CD14-positive monocyte (primary cell): ENCODE results near the gene PLA2G2C. TPM values are rescaled to one million over a fixed set of nuclear protein-coding genes. Genes with fewer than 3 reads are reported as not detected.

Source experiments
- DNase-seq, 3 donors: peaks; one replicate each; pipeline ENCODE4 v3.0.0-alpha.2; 2011 to 2022
- H2AFZ ChIP-seq: 2 replicates; pipeline ENCODE4 v1.6.0; 2012; ENCODE audit warnings: mild to moderate bottlenecking, low read depth, low read length, inconsistent platforms; ENCODE audit not compliant: insufficient read depth, poor library complexity, severe bottlenecking
- H3K27ac ChIP-seq, 2 donors: 1 replicate in 1 of 2; 2 replicates in 1 of 2; pipeline ENCODE4 v1.5.1; 2012 to 2013; ENCODE audit warnings: low read length in 2 of 2, control low read depth in 1 of 2, inconsistent platforms in 1 of 2, low read depth in 1 of 2, mild to moderate bottlenecking in 1 of 2
- H3K27me3 ChIP-seq, 2 donors: one replicate each; pipeline versions ENCODE4 v1.6.0 to v1.6.1; 2011 to 2013; ENCODE audit warnings: low read length in 2 of 2; ENCODE audit not compliant: control insufficient read depth in 2 of 2, insufficient read depth in 2 of 2
- H3K36me3 ChIP-seq, 2 donors: replicated peaks in 1 of 2; 1 replicate in 1 of 2; 2 replicates in 1 of 2; pipeline versions ENCODE4 v1.5.1 to v1.6.1; 2012 to 2013; ENCODE audit warnings: low read length in 2 of 2, control low read depth in 1 of 2, inconsistent platforms in 1 of 2, mild to moderate bottlenecking in 1 of 2; ENCODE audit not compliant: insufficient read depth in 2 of 2, control insufficient read depth in 1 of 2
- H3K4me1 ChIP-seq, 2 donors: 1 replicate in 1 of 2; 2 replicates in 1 of 2; pipeline versions ENCODE4 v1.5.1 to v1.6.1; 2012 to 2013; ENCODE audit warnings: low read length in 2 of 2, control low read depth in 1 of 2, inconsistent platforms in 1 of 2, mild to moderate bottlenecking in 1 of 2, moderate library complexity in 1 of 2; ENCODE audit not compliant: insufficient read depth in 2 of 2, control insufficient read depth in 1 of 2
- H3K4me2 ChIP-seq: replicated peaks from 2 replicates; pipeline ENCODE3; 2012; ENCODE audit warnings: low read length, moderate library complexity, mild to moderate bottlenecking; ENCODE audit not compliant: poor library complexity, severe bottlenecking; ENCODE audit errors: extremely low read depth
- H3K4me3 ChIP-seq, 3 experiments: fragments of 200-600 bp in 1 of 3; sonication (generic) in 1 of 3; replicated peaks in 1 of 3; 1 replicate in 2 of 3; 2 replicates in 1 of 3; pipeline ENCODE4 v1.5.1; 2011 to 2013; ENCODE audit warnings: low read length in 3 of 3, mild to moderate bottlenecking in 3 of 3, control low read depth in 2 of 3, low read depth in 2 of 3, inconsistent platforms in 1 of 3, moderate library complexity in 1 of 3
- H3K79me2 ChIP-seq: 2 replicates; pipeline ENCODE4 v1.6.0; 2012; ENCODE audit warnings: mild to moderate bottlenecking, control low read depth, inconsistent platforms, low read length, moderate library complexity; ENCODE audit not compliant: insufficient read depth
- H3K9ac ChIP-seq: 2 replicates; pipeline ENCODE4 v1.6.0; 2017; ENCODE audit warnings: low read length, mild to moderate bottlenecking; ENCODE audit not compliant: insufficient read depth, poor library complexity, severe bottlenecking
- H3K9me3 ChIP-seq, 2 donors: replicated peaks in 1 of 2; 1 replicate in 1 of 2; 2 replicates in 1 of 2; pipeline versions ENCODE4 v1.5.1 to v1.6.1; 2012 to 2013; ENCODE audit warnings: low read length in 2 of 2, control low read depth in 1 of 2; ENCODE audit not compliant: control insufficient read depth in 1 of 2, insufficient read depth in 1 of 2
- H4K20me1 ChIP-seq: 2 replicates; pipeline ENCODE4 v1.6.0; 2012; ENCODE audit warnings: mild to moderate bottlenecking, low read length, control low read depth, moderate library complexity; ENCODE audit not compliant: insufficient read depth
- H3K27ac Mint-ChIP-seq, 7 donors: one replicate each; pipeline ENCODE4 v1.8.0; 2020; ENCODE audit warnings: mild to moderate bottlenecking in 7 of 7, mixed read lengths in 7 of 7, moderate library complexity in 6 of 7, inconsistent platforms in 2 of 7
- H3K27me3 Mint-ChIP-seq, 3 donors: one replicate each; pipeline ENCODE4 v1.8.0; 2021 to 2022; ENCODE audit warnings: low read depth in 3 of 3, mild to moderate bottlenecking in 3 of 3, mixed read lengths in 3 of 3, moderate library complexity in 3 of 3, inconsistent platforms in 1 of 3
- H3K36me3 Mint-ChIP-seq, 2 donors: one replicate each; pipeline ENCODE4 v1.8.0; 2020; ENCODE audit warnings: mixed read lengths in 2 of 2, inconsistent platforms in 1 of 2, mild to moderate bottlenecking in 1 of 2
- H3K4me1 Mint-ChIP-seq: one replicate; pipeline ENCODE4 v1.8.0; 2020; ENCODE audit warnings: mild to moderate bottlenecking, mixed read lengths
- H3K4me3 Mint-ChIP-seq, 2 donors: one replicate each; pipeline ENCODE4 v1.8.0; 2020; ENCODE audit warnings: mild to moderate bottlenecking in 2 of 2, mixed read lengths in 2 of 2, moderate library complexity in 1 of 2
- H3K9me3 Mint-ChIP-seq, 7 donors: one replicate each; pipeline ENCODE4 v1.8.0; 2020 to 2022; ENCODE audit warnings: mixed read lengths in 7 of 7, mild to moderate bottlenecking in 6 of 7, moderate library complexity in 6 of 7, inconsistent platforms in 2 of 7
- CTCF ChIP-seq: fragments of 200-600 bp; IDR thresholded peaks from one replicate; pipeline ENCODE4 v1.8.0; 2022; ENCODE audit warnings: antibody characterized with exemption, mild to moderate bottlenecking
- WGBS: methylation state at CpG from one replicate; pipeline ENCODE4 v1.1.5; 2013; ENCODE audit warnings: missing lambda C conversion rate; ENCODE audit not compliant: insufficient coverage; 5-methylcytosine and 5-hydroxymethylcytosine counted together
- intact Hi-C, 2 donors: fragments of 100-400 bp; cut with micrococcal nuclease; formaldehyde crosslinking; loops; one replicate each; pipeline versions ENCODE4 v1.15.0 to v1.15.1; 2023
- polyA plus RNA-seq, 3 donors: library from polyadenylated mRNA; depleted of rRNA in 1 of 3; unstranded in 2 of 3; stranded (reverse) in 1 of 3; fragments of 300-500 nt in 2 of 3; fragments of >200 nt in 1 of 3; fragmentation: Illumina TruSeq in 2 of 3; gene quantifications; 1 replicate in 2 of 3; 2 replicates in 1 of 3; pipeline ENCODE4 v1.2.3, GENCODE V29; 2012 to 2021

Gene PLA2G2C
- polyA plus RNA-seq, 3 donors, result 0.07 to 0.40 TPM; not detected in 1

- Mint-ChIP-seq H3K27me3 (peaks cover 24 to 45% (median 24%) of the 10 kb centered on the region in 3 donors), H3K4me1 (peaks cover 5% of the 10 kb centered on the region), H3K27ac (no peak overlapping the region), H3K36me3 (no peaks in the 10 kb centered on the region), H3K9me3 (peaks cover 0 to 4% (median 0%) of the 10 kb centered on the region in 7 donors), H3K4me3 (peak overlapping the region in 1 of 2 donors; percentile 67)
- H3K27me3 ChIP-seq, result peaks cover 19 to 21% of the 10 kb centered on the region in 2 donors
- H4K20me1 ChIP-seq, result no peaks in the 10 kb centered on the region
- intact Hi-C loops, result loop anchor here (5.0 kb wide), 1 partner anchor 279 kb away; no protein-coding TSS in a partner anchor
- no peaks in the 10 kb centered on the region for H3K9me3 ChIP-seq
- 1% methylated on average over 19 of the region's 21 CpGs for whole genome bisulfite sequencing
- H3K27ac ChIP-seq, result no peak overlapping the region
- H3K36me3 ChIP-seq, result no peaks in the 10 kb centered on the region
- no peaks in the 10 kb centered on the region for H3K4me1 ChIP-seq
- TF ChIP-seq CTCF, result peak; percentile 85
- peak; percentile 7 to 41 (median 17) for DNase-seq
- no peak overlapping the region for H3K4me2 ChIP-seq
- peak overlapping the region; percentile 54 for H2AFZ ChIP-seq
- no peaks in the 10 kb centered on the region for H3K79me2 ChIP-seq
- H3K9ac ChIP-seq, result no peak overlapping the region
- H3K4me3 ChIP-seq, result no peak overlapping the region
These were observed 26.5 kb upstream of the PLA2G2C start for GRCh38 chr1:20212685-20213331.

GRCh38 chr1:20212085-20212684 is 25.9 kb upstream of the PLA2G2C start:
- intact Hi-C loops, result loop anchor here (5.0 kb wide), 1 partner anchor 280 kb away; no protein-coding TSS in a partner anchor
- Histone ChIP-seq H3K9ac (no peak overlapping the region), H3K4me3 (no peak overlapping the region), H3K9me3 (no peaks in the 10 kb centered on the region), H3K79me2 (no peaks in the 10 kb centered on the region), H3K27me3 (peaks cover 19 to 21% of the 10 kb centered on the region in 2 donors), H3K4me2 (no peak overlapping the region), H4K20me1 (no peaks in the 10 kb centered on the region), H2AFZ (no peak overlapping the region), H3K27ac (no peak overlapping the region), H3K4me1 (no peaks in the 10 kb centered on the region), H3K36me3 (no peaks in the 10 kb centered on the region)
- Mint-ChIP-seq H3K36me3 (no peaks in the 10 kb centered on the region), H3K4me3 (no peak overlapping the region), H3K27ac (no peak overlapping the region), H3K9me3 (peaks cover 0 to 4% (median 0%) of the 10 kb centered on the region in 7 donors), H3K27me3 (peaks cover 23 to 45% (median 24%) of the 10 kb centered on the region in 3 donors), H3K4me1 (peaks cover 5% of the 10 kb centered on the region)
- no peak for TF ChIP-seq CTCF
- WGBS, result 67% methylated on average over 7 of the region's 11 CpGs
- DNase-seq, result no peak
